HepG2 (cell line): ENCODE data around the gene SEPTIN10. TPM values are rescaled to one million over a fixed set of nuclear protein-coding genes. Genes with fewer than 3 reads are reported as not detected.

Experiments used
- CBX5 ChIP-seq: sonication (generic); formaldehyde crosslinking; IDR thresholded peaks from 2 replicates; pipeline ENCODE4 v1.4.0; 2020; ENCODE audit warnings: missing genetic modification reagents, borderline replicate concordance
- EHMT2 ChIP-seq: fragments of 200-600 bp; sonication (generic); IDR thresholded peaks from 2 replicates; pipeline ENCODE4 v1.7.0; 2017; ENCODE audit warnings: antibody characterized with exemption, low read depth, low read length, borderline replicate concordance
- ELK4 ChIP-seq: sonication (generic); formaldehyde crosslinking; IDR thresholded peaks from 2 replicates; pipeline ENCODE4 v1.9.0; 2021; ENCODE audit warnings: missing genetic modification reagents, borderline replicate concordance
- KDM5B ChIP-seq: sonication (generic); formaldehyde crosslinking; IDR thresholded peaks from 2 replicates; pipeline ENCODE4 v1.4.0; 2020; ENCODE audit warnings: missing genetic modification reagents, mild to moderate bottlenecking, borderline replicate concordance
- MAFK ChIP-seq, 2 experiments: IDR thresholded peaks in 1 of 2; conservative IDR thresholded peaks in 1 of 2; 2 replicates each; pipeline ENCODE4 v1.6.1; 2011; ENCODE audit warnings: improper control_type of control experiment in 2 of 2, low read length in 2 of 2
- MNT ChIP-seq: fragments of 450-650 bp; IDR thresholded peaks from 2 replicates; pipeline ENCODE4 v1.6.1; 2016
- NCOA1 ChIP-seq: sonication (generic); formaldehyde crosslinking; IDR thresholded peaks from 2 replicates; pipeline ENCODE4 v1.9.0; 2021; ENCODE audit warnings: missing genetic modification reagents
- RBFOX2 ChIP-seq: fragments of 200-400 bp; formaldehyde crosslinking; IDR thresholded peaks from 2 replicates; pipeline ENCODE4 v1.6.1; 2017; ENCODE audit warnings: low read depth, mild to moderate bottlenecking, low read length
- RFXANK ChIP-seq: IDR thresholded peaks from 2 replicates; pipeline ENCODE4 v1.6.1; 2016
- RFXAP ChIP-seq: sonication (generic); formaldehyde crosslinking; IDR thresholded peaks from 2 replicates; pipeline ENCODE4 v1.4.0; 2020; ENCODE audit warnings: missing genetic modification reagents, borderline replicate concordance
- STAT5B ChIP-seq: sonication (generic); formaldehyde crosslinking; IDR thresholded peaks from 2 replicates; pipeline ENCODE4 v1.4.0; 2020; ENCODE audit warnings: missing genetic modification reagents
- THYN1 ChIP-seq: sonication (generic); formaldehyde crosslinking; IDR thresholded peaks from 2 replicates; pipeline ENCODE4 v1.8.1; 2023; ENCODE audit warnings: low read depth, mild to moderate bottlenecking, moderate library complexity, missing genetic modification reagents, borderline replicate concordance
- USF2 ChIP-seq, 2 experiments: sonication (generic) in 1 of 2; formaldehyde crosslinking in 1 of 2; IDR thresholded peaks; 2 replicates each; pipeline versions ENCODE4 v1.5.1 to v1.6.1; 2011 to 2020; ENCODE audit warnings: borderline replicate concordance in 1 of 2, low read depth in 1 of 2, low read length in 1 of 2, mild to moderate bottlenecking in 1 of 2, missing genetic modification reagents in 1 of 2, moderate library complexity in 1 of 2
- YEATS2 ChIP-seq: sonication (generic); formaldehyde crosslinking; IDR thresholded peaks from 2 replicates; pipeline ENCODE4 v1.4.0; 2020; ENCODE audit warnings: missing genetic modification reagents, borderline replicate concordance
- ZNF513 ChIP-seq: sonication (generic); formaldehyde crosslinking; conservative IDR thresholded peaks from 2 replicates; pipeline ENCODE4 v1.5.0; 2020; ENCODE audit warnings: missing genetic modification reagents
- ZNF747 ChIP-seq: sonication (generic); formaldehyde crosslinking; IDR thresholded peaks from 2 replicates; pipeline ENCODE4 v1.8.1; 2023; ENCODE audit warnings: missing genetic modification reagents, mild to moderate bottlenecking, borderline replicate concordance
- polyA plus RNA-seq, 8 experiments: library from polyadenylated mRNA; depleted of rRNA in 3 of 8; stranded (reverse) in 7 of 8; unstranded in 1 of 8; fragments of >200 nt; fragmentation: Illumina TruSeq in 4 of 8; extraction: Trizol in 4 of 8; gene quantifications; 2 replicates each; pipeline versions ENCODE4 v1.2.1 to v1.2.3, GENCODE V29; 2011 to 2016; ENCODE audit warnings: low read depth in 4 of 8, missing spikeins in 1 of 8, mixed read lengths in 1 of 8; ENCODE audit not compliant: insufficient read depth in 1 of 8
- total RNA-seq, 5 experiments: library from RNA; depleted of rRNA; stranded (reverse); fragments of >200 nt; fragmentation: Illumina TruSeq; extraction: Trizol; gene quantifications; 2 replicates each; pipeline ENCODE4 v1.2.3, GENCODE V29; 2016; ENCODE audit warnings: low read depth in 1 of 5
- TF ChIP-seq, protein P1 (sequence below): sonication (generic); formaldehyde crosslinking; IDR thresholded peaks from 2 replicates; pipeline ENCODE4 v1.8.0; 2023; ENCODE audit warnings: mild to moderate bottlenecking, missing genetic modification reagents

The SEPTIN10 gene
- total and polyA plus RNA-seq, 2 of the 13 experiments (the other 11 are each of a cell fraction or from before 2014, with no cell fraction given), result 45.8 to 67.5 TPM

DNA sequence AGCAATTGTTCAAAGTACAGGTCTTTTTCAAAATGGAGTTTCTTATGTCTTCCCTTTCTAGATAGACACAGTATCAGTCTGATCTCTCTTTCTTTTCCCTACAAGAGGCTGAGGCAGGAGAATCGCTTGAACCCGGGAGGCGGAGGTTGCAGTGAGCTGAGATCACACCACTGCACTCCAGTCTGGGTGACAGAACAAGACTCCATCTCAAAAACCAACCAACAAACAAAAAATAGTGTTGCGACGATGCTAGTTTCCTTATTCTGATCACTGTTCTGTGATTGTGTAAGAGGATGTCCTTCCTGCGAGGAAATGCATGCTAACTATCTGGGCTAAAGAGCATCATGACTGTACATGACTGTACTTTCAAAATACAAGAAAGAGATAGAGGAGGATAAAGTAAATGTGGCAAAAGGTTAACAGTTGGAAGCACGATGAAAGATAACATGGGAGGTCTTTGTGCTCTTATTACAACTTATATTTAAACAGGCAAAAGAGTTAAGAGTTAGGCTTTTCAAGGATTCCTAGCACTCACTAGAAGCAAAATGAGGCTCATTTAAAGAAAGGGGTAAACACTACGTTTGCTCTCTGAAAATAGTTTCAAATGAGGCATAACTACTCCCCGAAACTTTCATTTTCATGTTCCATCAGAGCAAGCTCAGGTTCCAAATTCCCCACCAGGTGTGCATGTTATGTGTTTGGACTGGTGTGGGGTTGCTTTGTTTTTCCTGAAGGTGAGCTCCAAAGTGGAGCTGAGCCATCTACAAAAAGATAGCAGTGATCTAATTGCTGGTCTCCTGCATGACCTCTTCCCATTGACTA is 24.2 kb upstream of the SEPTIN10 start (continued):
- no peak for TF ChIP-seq USF2 (IDR thresholded peaks at IDR 0.05; ENCODE audit: low read depth, low read length)
- TF ChIP-seq USF2 (CRISPR knock-in tag; IDR thresholded peaks at IDR 0.05; ENCODE audit: borderline replicate concordance), result no peak
- TF ChIP-seq CBX5 (CRISPR knock-in tag), result no peak
- TF ChIP-seq ZNF513 (CRISPR knock-in tag), result no peak
- TF ChIP-seq ELK4 (CRISPR knock-in tag), result no peak
- TF ChIP-seq KDM5B (CRISPR knock-in tag), result no peak
- TF ChIP-seq, protein P1, sequence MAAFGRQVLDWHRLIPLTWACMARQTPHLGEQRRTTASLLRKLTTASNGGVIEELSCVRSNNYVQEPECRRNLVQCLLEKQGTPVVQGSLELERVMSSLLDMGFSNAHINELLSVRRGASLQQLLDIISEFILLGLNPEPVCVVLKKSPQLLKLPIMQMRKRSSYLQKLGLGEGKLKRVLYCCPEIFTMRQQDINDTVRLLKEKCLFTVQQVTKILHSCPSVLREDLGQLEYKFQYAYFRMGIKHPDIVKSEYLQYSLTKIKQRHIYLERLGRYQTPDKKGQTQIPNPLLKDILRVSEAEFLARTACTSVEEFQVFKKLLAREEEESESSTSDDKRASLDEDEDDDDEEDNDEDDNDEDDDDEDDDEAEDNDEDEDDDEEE, result no peak
- no peak for TF ChIP-seq MNT
- TF ChIP-seq RFXAP, result no peak; the same call in 1 of the 2 replicates
- no peak for TF ChIP-seq EHMT2
- peak; percentile 60; the same call in 1 of the 2 replicates for TF ChIP-seq RFXANK (CRISPR knock-in tag)
- TF ChIP-seq ZNF747 (CRISPR knock-in tag), result peak; percentile 61; the same call in 1 of the 2 replicates
- no peak for TF ChIP-seq STAT5B (CRISPR knock-in tag)
- TF ChIP-seq RBFOX2, result no peak
- no peak for TF ChIP-seq YEATS2 (CRISPR knock-in tag)
- TF ChIP-seq THYN1 (CRISPR knock-in tag), result no peak
- no peak for TF ChIP-seq NCOA1 (CRISPR knock-in tag)
- TF ChIP-seq MAFK (conservative IDR thresholded peaks at IDR 0.05 in 1 of 2, IDR thresholded peaks at IDR 0.05 in 1 of 2; ENCODE audit: low read length in 2 of 2), result no peak
